Neural cell (in vitro differentiated cells): ENCODE data around the gene WFIKKN1. TPM values are rescaled to one million over a fixed set of nuclear protein-coding genes. Genes with fewer than 3 reads are reported as not detected.

Experiments
- H2AFZ ChIP-seq: fragments of 200-600, 300-800 bp; sonication (generic), shearing (Covaris generic); 2 replicates; pipeline ENCODE4 v1.6.0; 2014; ENCODE audit warnings: low read depth, mild to moderate bottlenecking, antibody characterized with exemption, low read length, moderate library complexity
- H3F3A ChIP-seq: fragments of 200-600 bp; shearing (Covaris generic); 2 replicates; pipeline ENCODE4 v1.6.1; 2016; ENCODE audit warnings: mild to moderate bottlenecking, moderate library complexity, mixed read lengths, antibody characterized with exemption, low read length; ENCODE audit not compliant: insufficient read depth, poor library complexity, severe bottlenecking
- H3K27ac ChIP-seq: fragments of 200-600, 300-800 bp; sonication (generic), shearing (Covaris generic); 2 replicates; pipeline ENCODE4 v1.5.1; 2014; ENCODE audit warnings: mild to moderate bottlenecking, low read length, moderate library complexity
- H3K27me3 ChIP-seq: fragments of 300-800, 200-600 bp; sonication (generic), shearing (Covaris generic); 2 replicates; pipeline ENCODE4 v1.6.0; 2014; ENCODE audit warnings: mild to moderate bottlenecking, low read depth, low read length, moderate library complexity; ENCODE audit not compliant: insufficient read depth
- H3K36me3 ChIP-seq: fragments of 300-800, 200-600 bp; sonication (generic), shearing (Covaris generic); 2 replicates; pipeline ENCODE4 v1.5.1; 2014; ENCODE audit warnings: mild to moderate bottlenecking, antibody characterized with exemption, low read length, moderate library complexity; ENCODE audit not compliant: insufficient read depth
- H3K4me2 ChIP-seq: fragments of 300-800, 200-600 bp; sonication (generic), shearing (Covaris generic); 2 replicates; pipeline ENCODE4 v1.6.0; 2014; ENCODE audit warnings: mild to moderate bottlenecking, low read length
- H3K4me3 ChIP-seq: fragments of 300-800, 200-600 bp; sonication (generic), shearing (Covaris generic); 2 replicates; pipeline ENCODE4 v1.5.1; 2014; ENCODE audit warnings: mild to moderate bottlenecking, low read length, moderate library complexity
- H3K79me2 ChIP-seq: fragments of 200-600 bp; shearing (Covaris generic); replicated peaks from 2 replicates; pipeline ENCODE4 v1.6.0; 2014; ENCODE audit warnings: mild to moderate bottlenecking, low read length, moderate library complexity; ENCODE audit not compliant: insufficient read depth
- H3K9ac ChIP-seq: fragments of 300-800, 200-600 bp; sonication (generic), shearing (Covaris generic); 2 replicates; pipeline ENCODE4 v1.6.1; 2016; ENCODE audit warnings: mild to moderate bottlenecking, low read length, mixed read lengths
- H3K9me2 ChIP-seq: fragments of 200-600 bp; shearing (Covaris generic); 2 replicates; pipeline ENCODE4 v1.6.1; 2016; ENCODE audit warnings: mild to moderate bottlenecking, low read length, mixed read lengths; ENCODE audit not compliant: insufficient read depth
- H3K9me3 ChIP-seq: fragments of 200-600, 300-800 bp; sonication (generic), shearing (Covaris generic); 2 replicates; pipeline ENCODE4 v1.6.1; 2016; ENCODE audit warnings: mild to moderate bottlenecking, mixed run types, low read length, moderate library complexity, mixed read lengths
- H4K20me1 ChIP-seq: fragments of 200-600 bp; shearing (Covaris generic); 2 replicates; pipeline ENCODE4 v1.6.1; 2016; ENCODE audit warnings: mild to moderate bottlenecking, mixed run types; ENCODE audit not compliant: insufficient read depth
- CTCF ChIP-seq: fragments of 450-650 bp; IDR thresholded peaks from 2 replicates; pipeline ENCODE4 v1.5.1; 2014; ENCODE audit warnings: antibody characterized with exemption, mild to moderate bottlenecking, moderate library complexity; ENCODE audit not compliant: poor library complexity, severe bottlenecking
- EP300 ChIP-seq: fragments of 450-650 bp; conservative IDR thresholded peaks from 2 replicates; pipeline ENCODE4 v1.6.1; 2014; ENCODE audit warnings: antibody characterized with exemption, mild to moderate bottlenecking, moderate library complexity; ENCODE audit not compliant: poor library complexity, severe bottlenecking
- EZH2 ChIP-seq: fragments of 200-600, 300-800 bp; shearing (Covaris generic), sonication (generic); IDR thresholded peaks from 2 replicates; pipeline ENCODE4 v1.6.1; 2014; ENCODE audit warnings: antibody characterized with exemption, low read length, borderline replicate concordance, mild to moderate bottlenecking; ENCODE audit not compliant: insufficient read depth, poor library complexity, severe bottlenecking
- MXI1 ChIP-seq: fragments of 450-650 bp; conservative IDR thresholded peaks from 2 replicates; pipeline ENCODE4 v1.6.1; 2014; ENCODE audit warnings: antibody characterized with exemption, mild to moderate bottlenecking; ENCODE audit not compliant: poor library complexity, severe bottlenecking
- POLR2AphosphoS5 ChIP-seq: IDR thresholded peaks from 2 replicates; pipeline ENCODE4 v1.6.1; 2012
- RAD21 ChIP-seq: fragments of 450-650 bp; conservative IDR thresholded peaks from 2 replicates; pipeline ENCODE4 v1.6.1; 2014; ENCODE audit warnings: antibody characterized with exemption, mild to moderate bottlenecking, moderate library complexity
- REST ChIP-seq: IDR thresholded peaks from 2 replicates; pipeline ENCODE4 v1.6.1; 2012; ENCODE audit warnings: borderline replicate concordance
- SMC3 ChIP-seq: fragments of 450-650 bp; conservative IDR thresholded peaks from 2 replicates; pipeline ENCODE4 v1.6.1; 2014; ENCODE audit warnings: antibody characterized with exemption, mild to moderate bottlenecking, moderate library complexity; ENCODE audit not compliant: poor library complexity
- TAF1 ChIP-seq: IDR thresholded peaks from 2 replicates; pipeline ENCODE4 v1.6.1; 2012; ENCODE audit warnings: low read depth
- polyA plus RNA-seq: library from polyadenylated mRNA; depleted of rRNA; stranded (reverse); fragments of >200 nt; gene quantifications from 2 replicates; pipeline ENCODE4 v1.2.3, GENCODE V29; 2014

Gene WFIKKN1
- polyA plus RNA-seq, 1 donor from 2014 or later, result 0.43 TPM

- H3K27ac ChIP-seq, result no peak overlapping the region
- H3K36me3 ChIP-seq, result no peaks in the 10 kb centered on the region
- no peaks in the 10 kb centered on the region for H3K9me3 ChIP-seq
- H3K79me2 ChIP-seq, result no peaks in the 10 kb centered on the region
- no peak overlapping the region for H3K4me3 ChIP-seq
- no peak overlapping the region for H3K4me2 ChIP-seq
- H3K27me3 ChIP-seq, result no peaks in the 10 kb centered on the region
- no peak overlapping the region for H3K9ac ChIP-seq
- no peaks in the 10 kb centered on the region for H4K20me1 ChIP-seq
- TF ChIP-seq SMC3 (no peak), CTCF (no peak), EP300 (no peak), REST (no peak), RAD21 (no peak), POLR2AphosphoS5 (no peak), EZH2 (no peak), TAF1 (no peak), MXI1 (no peak)
- no peaks in the 10 kb centered on the region for H3K9me2 ChIP-seq
- no peaks in the 10 kb centered on the region for H3F3A ChIP-seq
- H2AFZ ChIP-seq, result no peak overlapping the region
Observed at GRCh38 chr16:620700-621525, 9.9 kb upstream of the WFIKKN1 start.

- H4K20me1 ChIP-seq, result no peaks in the 10 kb centered on the region
- TF ChIP-seq EP300, result no peak
- TF ChIP-seq TAF1, result no peak
- TF ChIP-seq MXI1, result no peak
- no peak for TF ChIP-seq POLR2AphosphoS5
- no peak for TF ChIP-seq EZH2
- no peak for TF ChIP-seq REST
- no peaks in the 10 kb centered on the region for H3K9me3 ChIP-seq
- H3K27me3 ChIP-seq, result no peaks in the 10 kb centered on the region
- H3K4me3 ChIP-seq, result no peak overlapping the region
- H3K79me2 ChIP-seq, result no peaks in the 10 kb centered on the region
- H2AFZ ChIP-seq, result no peak overlapping the region
- H3K9me2 ChIP-seq, result no peaks in the 10 kb centered on the region
- no peak overlapping the region for H3K4me2 ChIP-seq
- H3K9ac ChIP-seq, result no peak overlapping the region
- no peaks in the 10 kb centered on the region for H3F3A ChIP-seq
- no peaks in the 10 kb centered on the region for H3K36me3 ChIP-seq
- no peak overlapping the region for H3K27ac ChIP-seq
Observed at GRCh38 chr16:621526-622105, 9.2 kb upstream of the WFIKKN1 start.
